ENCODE data around the gene TBX6.

- TF ChIP-seq CTCF (IDR thresholded peaks at IDR 0.05) (peak; percentile 44 to 84 (median 64)), POLR2A (IDR thresholded peaks at IDR 0.05) (no peak)
Measured at GRCh38 chr16:30092373-30093010, 768 bp upstream of the TBX6 start.

Measured in heart left ventricle (tissue), 13 donors.